Measurements from ENCODE around the gene PRKD1. TPM values are rescaled to one million over a fixed set of nuclear protein-coding genes. Genes with fewer than 3 reads are reported as not detected.

Gene PRKD1
- total and polyA plus RNA-seq, 2 of the 13 experiments (the other 11 are each of a cell fraction or from before 2014, with no cell fraction given) = 0.22 to 1.3 TPM

GRCh38 chr14:29722831-29723230, 204.8 kb downstream of the PRKD1 start (continued):
- no peak for TF ChIP-seq ZNF790 (CRISPR knock-in tag; IDR thresholded peaks at IDR 0.05; ENCODE audit: borderline replicate concordance)

- ChIA-PET CTCF (ENCODE audit: low intra/inter-chr PET ratio, low total read pairs) (no interaction called here), POLR2A (no interaction called here)
- 23% methylated on average over 2 of the region's 2 CpGs for WGBS (ENCODE audit: low lambda C conversion rate)
- BruUV-seq (replicated peaks) = no TSS peak
- peaks cover 93% of the 10 kb centered on the region for H3K9me3 ChIP-seq (ENCODE audit: low read length)
- in situ Hi-C loops (cut with HindIII; ENCODE audit: extremely low pct_ligation_motif_present, low pct_unique_long_range_greater_than_20kb) (no loop called here), intact Hi-C loops (cut with micrococcal nuclease; ENCODE audit: unreplicated experiment) (no loop called here)
- no peaks in the 10 kb centered on the region for H4K20me1 ChIP-seq (ENCODE audit: insufficient read depth, low read length)
- H3K4me1 ChIP-seq (ENCODE audit: insufficient read depth, low read length) = no peaks in the 10 kb centered on the region
- H3K4me3 ChIP-seq (replicated peaks in 1 of 3; ENCODE audit: insufficient read depth in 1 of 3, low read depth in 2 of 3, low read length in 3 of 3) = no peak overlapping the region
- TF ChIP-seq PBX3 (CRISPR knock-in tag; IDR thresholded peaks at IDR 0.05; ENCODE audit: borderline replicate concordance) = no peak
- ATAC-seq (no peak), DNase-seq (ENCODE audit: low spot score) (no peak), FAIRE-seq (no peak)
- H3K9ac ChIP-seq (ENCODE audit: insufficient read depth, low read depth, low read length) = no peak overlapping the region
- H3K27ac ChIP-seq (ENCODE audit: extremely low read length, insufficient read depth, low read length) = no peak overlapping the region
- no peaks in the 10 kb centered on the region for H3K27me3 ChIP-seq (ENCODE audit: control insufficient read depth in 1 of 2, insufficient read depth in 2 of 2, low read length in 2 of 2)
- H2AFZ ChIP-seq (ENCODE audit: low read length) = no peak overlapping the region
- H3K79me2 ChIP-seq (ENCODE audit: insufficient read depth, low read length) = no peaks in the 10 kb centered on the region
- no peak overlapping the region for H3K4me2 ChIP-seq (ENCODE audit: low read depth, low read length)
- H3K36me3 ChIP-seq (replicated peaks in 1 of 2; ENCODE audit: control insufficient read depth in 1 of 2, insufficient read depth in 2 of 2, low read length in 2 of 2) = no peaks in the 10 kb centered on the region
These were observed 206.1 kb downstream of the PRKD1 start for GRCh38 chr14:29721586-29721985.

- no peaks in the 10 kb centered on the region for H3K36me3 ChIP-seq (replicated peaks in 1 of 2; ENCODE audit: control insufficient read depth in 1 of 2, insufficient read depth in 2 of 2, low read length in 2 of 2)
- no peak overlapping the region for H2AFZ ChIP-seq (ENCODE audit: low read length)
- CTCF ChIA-PET (ENCODE audit: low intra/inter-chr PET ratio, low total read pairs) = no interaction called here
- no peaks in the 10 kb centered on the region for H3K27me3 ChIP-seq (ENCODE audit: control insufficient read depth in 1 of 2, insufficient read depth in 2 of 2, low read length in 2 of 2)
- in situ Hi-C loops (cut with HindIII; ENCODE audit: extremely low pct_ligation_motif_present, low pct_unique_long_range_greater_than_20kb) = no loop called here
- no peaks in the 10 kb centered on the region for H3K4me1 ChIP-seq (ENCODE audit: insufficient read depth, low read length)
- peaks cover 87% of the 10 kb centered on the region for H3K9me3 ChIP-seq (ENCODE audit: low read length)
- H3K27ac ChIP-seq (ENCODE audit: extremely low read length, insufficient read depth, low read length) = no peak overlapping the region
- H3K9ac ChIP-seq (ENCODE audit: insufficient read depth, low read depth, low read length) = no peak overlapping the region
- no peak for FAIRE-seq
- H4K20me1 ChIP-seq (ENCODE audit: insufficient read depth, low read length) = no peaks in the 10 kb centered on the region
- DNase-seq (ENCODE audit: low spot score) = no peak
- 2% methylated on average over 5 of the region's 5 CpGs for WGBS (ENCODE audit: low lambda C conversion rate)
- intact Hi-C loops (cut with micrococcal nuclease; ENCODE audit: unreplicated experiment) = no loop called here
- no peak overlapping the region for H3K4me2 ChIP-seq (ENCODE audit: low read depth, low read length)
- no peak for ATAC-seq
- no peaks in the 10 kb centered on the region for H3K79me2 ChIP-seq (ENCODE audit: insufficient read depth, low read length)
- POLR2A ChIA-PET = no interaction called here
- no peak overlapping the region for H3K4me3 ChIP-seq (replicated peaks in 1 of 3; ENCODE audit: insufficient read depth in 1 of 3, low read depth in 2 of 3, low read length in 3 of 3)
- BruUV-seq (replicated peaks) = no TSS peak
- TF ChIP-seq GABPA (IDR thresholded peaks at IDR 0.05; ENCODE audit: low read depth, low read length) (no peak), GABPA (CRISPR knock-in tag; IDR thresholded peaks at IDR 0.05; ENCODE audit: low read depth) (no peak), ARNT (IDR thresholded peaks at IDR 0.05) (no peak), THAP8 (CRISPR knock-in tag; IDR thresholded peaks at IDR 0.05; ENCODE audit: borderline replicate concordance) (no peak), ZNF512 (CRISPR knock-in tag; IDR thresholded peaks at IDR 0.05) (no peak), ZSCAN29 (CRISPR knock-in tag; conservative IDR thresholded peaks at IDR 0.05) (no peak)
These were observed 209.7 kb downstream of the PRKD1 start for GRCh38 chr14:29717901-29718300.

Data from HepG2 (cell line).